GM10266 (cell line): ENCODE measurements around the gene KCNIP1.

Experiments
- DNase-seq: peaks from one replicate; pipeline ENCODE4 v3.0.0; 2012; ENCODE audit errors: extremely low spot score
- CTCF ChIP-seq: IDR thresholded peaks from 2 replicates; pipeline ENCODE4 v1.5.1; 2012; ENCODE audit warnings: mild to moderate bottlenecking, low read depth; ENCODE audit not compliant: control insufficient read depth, insufficient read depth; ENCODE audit errors: missing control alignments

KCNIP1 gene

DNA sequence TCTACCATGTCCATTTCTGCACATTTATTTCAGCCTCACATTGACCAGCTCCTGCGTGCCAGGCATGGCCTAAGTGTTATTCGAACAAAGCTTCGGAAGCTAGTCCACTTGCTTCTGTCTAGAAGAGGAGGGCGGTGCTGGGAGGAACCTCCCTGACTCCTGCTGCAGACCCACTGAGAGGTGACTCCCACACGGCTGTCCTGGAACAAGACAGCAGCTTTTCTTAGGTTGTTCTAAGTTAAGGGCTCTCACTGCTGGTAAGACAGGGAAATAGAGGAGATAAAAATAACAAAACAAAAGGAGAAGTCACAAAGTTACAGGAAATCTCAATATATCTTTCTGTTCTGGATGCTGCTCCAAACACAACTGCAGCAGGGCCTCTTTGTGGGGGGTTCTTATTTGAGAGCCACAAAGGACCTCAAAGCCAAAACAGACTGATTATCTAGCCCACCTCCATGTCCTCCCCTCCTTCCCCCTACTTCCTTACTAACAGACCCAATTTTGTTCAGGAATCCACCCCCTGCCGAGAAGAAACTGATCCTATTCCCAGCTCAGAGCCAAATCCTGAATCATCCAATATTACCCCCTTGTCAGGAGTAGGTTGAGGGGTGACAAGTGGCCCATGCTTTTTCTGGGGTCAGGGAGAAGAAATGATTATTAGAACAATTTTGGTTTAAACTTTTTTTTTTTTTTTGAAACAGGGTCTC lies 28.4 kb upstream of the KCNIP1 start:
- no peak for TF ChIP-seq CTCF
- no peak for DNase-seq

GRCh38 chr5:170476704-170477103 lies 27.1 kb upstream of the KCNIP1 start:
- no peak for DNase-seq
- TF ChIP-seq CTCF: no peak

DNA sequence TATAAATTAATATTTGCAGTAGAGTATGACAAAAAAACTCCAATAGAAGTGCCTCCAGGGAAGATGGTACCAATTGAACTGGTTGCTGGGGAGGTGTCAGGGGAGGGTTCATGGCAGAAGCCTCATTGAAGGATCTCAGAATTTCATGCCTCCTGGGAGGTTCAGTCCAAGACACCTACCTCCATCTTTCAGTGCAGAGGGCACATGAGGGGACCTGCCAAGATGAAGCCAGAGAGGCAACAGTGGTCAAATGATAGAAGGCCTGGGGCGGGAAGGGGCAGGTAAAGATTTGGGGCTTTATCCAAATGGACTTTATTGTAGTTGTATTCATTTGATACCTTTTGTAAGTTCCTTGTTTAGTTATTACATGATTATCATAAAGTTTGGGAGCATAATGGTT lies 25.9 kb upstream of the KCNIP1 start:
- no peak for DNase-seq

DNA sequence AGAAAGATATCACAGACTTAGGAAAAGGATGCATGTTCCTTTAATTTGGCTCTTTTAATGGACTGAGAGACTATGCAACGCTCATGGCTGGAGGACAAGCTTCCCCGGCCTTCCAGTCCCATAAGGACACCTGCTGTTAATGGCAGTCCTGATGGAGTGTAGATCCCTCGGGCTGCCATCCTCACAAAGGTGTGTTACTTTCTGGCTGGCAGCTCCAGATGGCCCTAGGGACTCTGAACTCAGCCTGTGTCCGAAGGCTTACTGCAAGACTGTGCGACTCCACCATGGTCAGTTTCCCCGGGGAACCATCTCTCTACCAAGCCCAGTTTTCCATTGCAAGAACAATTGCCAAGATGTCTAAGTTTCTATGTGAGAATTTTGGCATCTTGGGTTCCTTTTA lies 25.5 kb upstream of the KCNIP1 start:
- TF ChIP-seq CTCF: no peak
- DNase-seq: no peak

More for the DNA sequence above, 25.9 kb upstream of the KCNIP1 start:
- no peak for TF ChIP-seq CTCF

- DNase-seq: no peak
- no peak for TF ChIP-seq CTCF
Measured at GRCh38 chr5:170479484-170479883, 24.3 kb upstream of the KCNIP1 start.

- DNase-seq: no peak
- TF ChIP-seq CTCF: no peak
Measured at GRCh38 chr5:170480260-170480659, 23.6 kb upstream of the KCNIP1 start.

DNA sequence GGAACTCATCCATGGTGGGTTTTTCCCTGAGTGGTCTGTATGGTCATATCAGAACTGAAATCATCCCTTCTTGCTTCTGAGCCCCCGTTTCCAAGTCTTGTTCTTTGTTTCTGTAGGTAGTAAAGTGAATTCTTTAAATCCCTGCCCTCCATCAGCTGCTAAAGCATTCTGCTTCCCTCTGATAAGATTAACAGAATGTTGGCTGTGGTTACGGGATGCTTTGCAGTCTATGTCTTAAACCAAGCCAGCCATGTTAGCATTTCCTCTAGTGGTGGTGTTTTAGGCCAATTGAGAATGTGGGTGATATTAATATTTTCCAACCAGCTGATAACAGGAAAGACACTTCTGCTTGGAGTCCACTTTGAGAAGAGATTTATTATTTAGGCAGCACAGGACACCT lies 22.0 kb upstream of the KCNIP1 start:
- no peak for TF ChIP-seq CTCF
- no peak for DNase-seq
